GM23338 (cell line): ENCODE data around the gene MICA. TPM values are rescaled to one million over a fixed set of nuclear protein-coding genes. Genes with fewer than 3 reads are reported as not detected.

Experiments
- ATAC-seq: fragments of 200-7000 bp; cut with Tn5 transposase; 3 replicates; pipeline ENCODE4 v1.9.1; 2020
- DNase-seq: peaks from one replicate; pipeline ENCODE4 v3.0.0-alpha.2; 2015; ENCODE audit warnings: low spot score
- H2AFZ ChIP-seq: fragments of 200-600 bp; sonication (generic); 2 replicates; pipeline ENCODE4 v1.8.0; 2016; ENCODE audit warnings: antibody characterized with exemption, mild to moderate bottlenecking, moderate library complexity
- H3F3A ChIP-seq: fragments of 200-600 bp; sonication (generic); replicated peaks from 2 replicates; pipeline ENCODE4 v1.8.0; 2017; ENCODE audit warnings: antibody characterized with exemption, mixed run types, low read depth
- H3K27ac ChIP-seq: fragments of 200-600 bp; sonication (generic); 2 replicates; pipeline ENCODE4 v1.6.1; 2016; ENCODE audit warnings: low read depth
- H3K27me3 ChIP-seq: fragments of 200-600 bp; sonication (generic); 2 replicates; pipeline ENCODE4 v1.8.0; 2016; ENCODE audit warnings: mild to moderate bottlenecking, mixed run types, moderate library complexity; ENCODE audit not compliant: insufficient read depth
- H3K36me3 ChIP-seq: fragments of 200-600 bp; sonication (generic); 2 replicates; pipeline ENCODE4 v1.8.0; 2016; ENCODE audit warnings: mild to moderate bottlenecking; ENCODE audit not compliant: insufficient read depth
- H3K4me1 ChIP-seq: fragments of 200-600 bp; sonication (generic); 2 replicates; pipeline ENCODE4 v1.8.0; 2016; ENCODE audit warnings: mild to moderate bottlenecking, moderate library complexity; ENCODE audit not compliant: insufficient read depth
- H3K4me2 ChIP-seq: fragments of 200-600 bp; sonication (generic); 2 replicates; pipeline ENCODE4 v1.7.1; 2017; ENCODE audit warnings: mixed run types
- H3K4me3 ChIP-seq: fragments of 200-600 bp; sonication (generic); 2 replicates; pipeline ENCODE4 v1.6.1; 2016; ENCODE audit warnings: mixed run types
- H3K79me2 ChIP-seq: fragments of 200-600 bp; sonication (generic); replicated peaks from 2 replicates; pipeline ENCODE4 v1.8.0; 2017; ENCODE audit warnings: mild to moderate bottlenecking; ENCODE audit not compliant: insufficient read depth
- H3K9me2 ChIP-seq: fragments of 200-600 bp; sonication (generic); 2 replicates; pipeline ENCODE4 v1.8.0; 2017; ENCODE audit not compliant: insufficient read depth
- H4K20me1 ChIP-seq: fragments of 200-600 bp; sonication (generic); replicated peaks from 2 replicates; pipeline ENCODE4 v1.8.0; 2017; ENCODE audit warnings: mild to moderate bottlenecking; ENCODE audit not compliant: insufficient read depth
- H3K27ac Mint-ChIP-seq: 2 replicates; pipeline ENCODE4 v1.8.0; 2020; ENCODE audit warnings: inconsistent platforms, mild to moderate bottlenecking, moderate library complexity, mixed read lengths
- H3K27me3 Mint-ChIP-seq: 3 replicates; pipeline ENCODE4 v1.8.0; 2022; ENCODE audit warnings: low read depth, mild to moderate bottlenecking, moderate library complexity, mixed read lengths, inconsistent platforms; ENCODE audit not compliant: insufficient read depth, poor library complexity
- H3K36me3 Mint-ChIP-seq: 3 replicates; pipeline ENCODE4 v1.8.0; 2021; ENCODE audit warnings: low read depth, mild to moderate bottlenecking, inconsistent platforms, moderate library complexity, mixed read lengths
- H3K4me1 Mint-ChIP-seq: 3 replicates; pipeline ENCODE4 v1.8.0; 2020; ENCODE audit warnings: mild to moderate bottlenecking, inconsistent platforms, mixed read lengths
- H3K4me3 Mint-ChIP-seq: 3 replicates; pipeline ENCODE4 v1.8.0; 2021; ENCODE audit warnings: moderate library complexity, mild to moderate bottlenecking, inconsistent platforms, mixed read lengths
- H3K9me3 Mint-ChIP-seq: 3 replicates; pipeline ENCODE4 v1.8.0; 2020; ENCODE audit warnings: moderate library complexity, mild to moderate bottlenecking, inconsistent platforms, mixed read lengths
- CREB1 ChIP-seq: fragments of 250-450 bp; sonication (Bioruptor Pico); IDR thresholded peaks from 2 replicates; pipeline ENCODE4 v1.5.0; 2020; ENCODE audit warnings: low read depth, mild to moderate bottlenecking, moderate library complexity
- CTCF ChIP-seq, 2 experiments: fragments of 200-600 bp in 1 of 2; sonication (generic) in 1 of 2; conservative IDR thresholded peaks; 2 replicates each; pipeline versions ENCODE4 v1.5.1 to v1.6.1; 2016 to 2017; ENCODE audit warnings: antibody characterized with exemption in 2 of 2, low read depth in 2 of 2, mild to moderate bottlenecking in 2 of 2, moderate library complexity in 1 of 2
- EZH2 ChIP-seq: fragments of 200-600 bp; sonication (generic); IDR thresholded peaks from one replicate; pipeline ENCODE4 v1.8.0; 2017; ENCODE audit warnings: antibody characterized with exemption, mild to moderate bottlenecking, low read depth; ENCODE audit not compliant: unreplicated experiment
- EZH2phosphoT487 ChIP-seq: fragments of 200-600 bp; sonication (generic); IDR thresholded peaks from one replicate; pipeline ENCODE4 v1.8.1; 2018; ENCODE audit warnings: antibody characterized with exemption; ENCODE audit not compliant: unreplicated experiment
- JUNB ChIP-seq: IDR thresholded peaks from one replicate; pipeline ENCODE4 v1.6.1; 2016; ENCODE audit warnings: antibody characterized with exemption; ENCODE audit not compliant: unreplicated experiment
- NANOG ChIP-seq: IDR thresholded peaks from 2 replicates; pipeline ENCODE4 v1.6.1; 2016; ENCODE audit warnings: antibody characterized with exemption, borderline replicate concordance
- POLR2AphosphoS5 ChIP-seq: IDR thresholded peaks from 2 replicates; pipeline ENCODE4 v1.6.1; 2016; ENCODE audit warnings: antibody characterized with exemption, low read depth
- REST ChIP-seq: IDR thresholded peaks from one replicate; pipeline ENCODE4 v1.6.1; 2018; ENCODE audit warnings: antibody characterized with exemption; ENCODE audit not compliant: unreplicated experiment
- STAT1 ChIP-seq: IDR thresholded peaks from one replicate; pipeline ENCODE4 v1.6.1; 2016; ENCODE audit warnings: antibody characterized with exemption; ENCODE audit not compliant: unreplicated experiment
- ZNF114 ChIP-seq: fragments of 250-450 bp; sonication (Bioruptor Pico); IDR thresholded peaks from 2 replicates; pipeline ENCODE4 v1.5.0; 2020; ENCODE audit warnings: mild to moderate bottlenecking, moderate library complexity
- ZNF331 ChIP-seq: fragments of 250-450 bp; sonication (Bioruptor Pico); IDR thresholded peaks from 2 replicates; pipeline ENCODE4 v1.5.0; 2020; ENCODE audit warnings: low read depth, mild to moderate bottlenecking, moderate library complexity
- ZNF462 ChIP-seq: fragments of 250-450 bp; sonication (Bioruptor Pico); IDR thresholded peaks from 2 replicates; pipeline ENCODE4 v1.5.0; 2020; ENCODE audit warnings: mild to moderate bottlenecking, moderate library complexity
- polyA plus RNA-seq: library from polyadenylated mRNA; unstranded; fragments of >200 nt; fragmentation: Nextera tagmentation; extraction: Ambion mirVana; gene quantifications from 2 replicates; pipeline ENCODE4 v1.2.1, GENCODE V29; 2016
- total RNA-seq: library from RNA; depleted of rRNA; stranded (reverse); fragments of >200 nt; shearing (Covaris generic); gene quantifications from 2 replicates; pipeline ENCODE4 v1.2.3, GENCODE V29; 2014

MICA gene
- total and polyA plus RNA-seq, 2 experiments from 2014 or later, result 13.4 to 22.7 TPM

GRCh38 chr6:31377029-31377428, 26.4 kb upstream of the MICA start:
- Histone ChIP-seq H3F3A (no peaks in the 10 kb centered on the region), H3K4me3 (no peak overlapping the region), H3K27ac (no peak overlapping the region), H3K36me3 (no peaks in the 10 kb centered on the region), H3K79me2 (no peaks in the 10 kb centered on the region), H4K20me1 (no peaks in the 10 kb centered on the region), H3K4me1 (no peaks in the 10 kb centered on the region), H3K9me2 (no peaks in the 10 kb centered on the region), H3K4me2 (no peak overlapping the region), H3K27me3 (no peaks in the 10 kb centered on the region), H2AFZ (no peak overlapping the region)
- ATAC-seq (no peak), DNase-seq (no peak)
- Mint-ChIP-seq H3K27me3 (peaks cover 8% of the 10 kb centered on the region), H3K27ac (no peak overlapping the region), H3K4me3 (no peak overlapping the region), H3K9me3 (peaks cover 9% of the 10 kb centered on the region), H3K36me3 (0 out of 3 replicates have a peak, but pooled peaks cover under 1% of the 10 kb centered on the region), H3K4me1 (no peaks in the 10 kb centered on the region)
- no peak for TF ChIP-seq NANOG
- no peak for TF ChIP-seq POLR2AphosphoS5
- TF ChIP-seq EZH2phosphoT487, result no peak
- no peak for TF ChIP-seq EZH2
- TF ChIP-seq STAT1, result no peak
- TF ChIP-seq ZNF462, result no peak
- TF ChIP-seq ZNF331, result no peak
- TF ChIP-seq ZNF114 (CRISPR knock-in tag), result no peak
- TF ChIP-seq CTCF (conservative IDR thresholded peaks at IDR 0.05; ENCODE audit: low read depth in 2 of 2), result no peak
- TF ChIP-seq CREB1, result no peak
- no peak for TF ChIP-seq REST
- TF ChIP-seq JUNB, result no peak
